Endothelial cell of umbilical vein (primary cell): Measurements from ENCODE around the gene SLC1A4. TPM values are rescaled to one million over a fixed set of nuclear protein-coding genes. Genes with fewer than 3 reads are reported as not detected.
A peak's percentile ranks its signal among the peaks of the same experiment; 100 is the strongest.

Experiments used
- BruUV-seq: library from RNA; stranded (reverse); fragments of 400-500 nt; replicated peaks from 2 replicates; lab custom pipeline; 2021; lab: Mats Ljungman, UMichigan
- CTCF ChIA-PET: fragments of 300-600, 350-600 bp; sonication (Branson Sonifier 250); formaldehyde crosslinking; loops from one replicate; lab custom pipeline; 2021; ENCODE audit warnings: antibody characterized with exemption, inconsistent platforms; lab: Charles Lee
- POLR2A ChIA-PET: fragments of 300-600, 350-600 bp; sonication (Branson Sonifier 250); formaldehyde crosslinking; loops from one replicate; lab custom pipeline; 2021; ENCODE audit warnings: antibody characterized with exemption, inconsistent platforms; lab: Charles Lee
- DNase-seq: peaks from one replicate; pipeline ENCODE4 v3.0.0-alpha.2; 2011; ENCODE audit warnings: low read depth, low spot score
- FAIRE-seq: peaks from 2 replicates; lab custom pipeline; 2011; peaks lifted over from hg19 to GRCh38; lab: Jason Lieb, UNC
- H2AFZ ChIP-seq: 2 replicates; pipeline ENCODE4 v1.6.0; 2012; ENCODE audit warnings: low read depth, low read length, control low read depth, inconsistent platforms
- H3K27ac ChIP-seq: 2 replicates; pipeline ENCODE4 v1.5.1; 2011; ENCODE audit warnings: low read depth, mild to moderate bottlenecking, control low read depth, low read length, moderate library complexity; ENCODE audit not compliant: insufficient read depth
- H3K27me3 ChIP-seq, 2 experiments: 2 replicates each; pipeline versions ENCODE4 v1.6.0 to v1.6.1; 2011; ENCODE audit warnings: low read length in 2 of 2, mixed read lengths in 1 of 2; ENCODE audit not compliant: control insufficient read depth in 2 of 2, insufficient read depth in 2 of 2
- H3K36me3 ChIP-seq, 2 experiments: 2 replicates in 1 of 2; 3 replicates in 1 of 2; pipeline ENCODE4 v1.5.1; 2011; ENCODE audit warnings: low read length in 2 of 2, mild to moderate bottlenecking in 1 of 2, moderate library complexity in 1 of 2; ENCODE audit not compliant: control insufficient read depth in 2 of 2, insufficient read depth in 2 of 2; ENCODE audit errors: extremely low read depth in 1 of 2
- H3K4me1 ChIP-seq: 3 replicates; pipeline ENCODE4 v1.5.1; 2011; ENCODE audit warnings: mild to moderate bottlenecking, low read length; ENCODE audit not compliant: control insufficient read depth, insufficient read depth; ENCODE audit errors: extremely low read depth
- H3K4me2 ChIP-seq: 2 replicates; pipeline ENCODE4 v1.6.1; 2011; ENCODE audit warnings: low read length, control low read depth, mixed read lengths; ENCODE audit not compliant: insufficient read depth
- H3K4me3 ChIP-seq, 3 experiments: fragments of 200-600 bp in 1 of 3; sonication (generic), shearing (Covaris generic) in 1 of 3; replicated peaks in 1 of 3; 2 replicates each; pipeline ENCODE4 v1.5.1; 2011 to 2016; ENCODE audit warnings: control low read depth in 3 of 3, low read length in 3 of 3, mild to moderate bottlenecking in 2 of 3, inconsistent platforms in 1 of 3, low read depth in 1 of 3, moderate library complexity in 1 of 3; ENCODE audit not compliant: insufficient read depth in 1 of 3
- H3K79me2 ChIP-seq: 2 replicates; pipeline ENCODE4 v1.6.0; 2012; ENCODE audit warnings: low read length, inconsistent platforms; ENCODE audit not compliant: control insufficient read depth, insufficient read depth
- H3K9ac ChIP-seq: replicated peaks from 2 replicates; pipeline ENCODE3; 2011; ENCODE audit warnings: low read length, control low read depth; ENCODE audit not compliant: insufficient read depth; ENCODE audit errors: extremely low read depth
- H3K9me1 ChIP-seq: replicated peaks from 3 replicates; pipeline ENCODE4 v1.6.0; 2011; ENCODE audit warnings: mild to moderate bottlenecking, low read length; ENCODE audit not compliant: control insufficient read depth, insufficient read depth; ENCODE audit errors: extremely low read depth
- H3K9me3 ChIP-seq: replicated peaks from 2 replicates; pipeline ENCODE4 v1.5.1; 2012; ENCODE audit warnings: low read length, inconsistent platforms; ENCODE audit not compliant: control insufficient read depth, insufficient read depth
- H4K20me1 ChIP-seq: replicated peaks from 2 replicates; pipeline ENCODE3; 2011; ENCODE audit warnings: mild to moderate bottlenecking, low read length; ENCODE audit not compliant: control insufficient read depth, insufficient read depth; ENCODE audit errors: extremely low read depth
- CTCF ChIP-seq, 2 donors: IDR thresholded peaks; 1 replicate in 1 of 2; 2 replicates in 1 of 2; pipeline ENCODE4 v1.5.1; 2011; ENCODE audit warnings: low read length in 2 of 2, mild to moderate bottlenecking in 2 of 2, moderate library complexity in 2 of 2, control low read depth in 1 of 2, inconsistent platforms in 1 of 2, low read depth in 1 of 2; ENCODE audit not compliant: insufficient read depth in 1 of 2; ENCODE audit errors: extremely low read depth in 1 of 2
- EZH2 ChIP-seq: IDR thresholded peaks from 2 replicates; pipeline ENCODE4 v1.6.1; 2012; ENCODE audit warnings: borderline replicate concordance, low read depth, mild to moderate bottlenecking, moderate library complexity, low read length, inconsistent platforms; ENCODE audit not compliant: severe bottlenecking
- FOS ChIP-seq: IDR thresholded peaks from 2 replicates; pipeline ENCODE4 v1.6.1; 2011; ENCODE audit warnings: mild to moderate bottlenecking, low read length, moderate library complexity, borderline replicate concordance; ENCODE audit not compliant: insufficient read depth
- GATA2 ChIP-seq: IDR thresholded peaks from 2 replicates; pipeline ENCODE4 v1.7.0; 2011; ENCODE audit warnings: low read depth, mild to moderate bottlenecking, moderate library complexity, mixed read lengths, low read length; ENCODE audit not compliant: insufficient read length, insufficient read depth
- JUN ChIP-seq: IDR thresholded peaks from 2 replicates; pipeline ENCODE4 v1.6.1; 2011; ENCODE audit warnings: borderline replicate concordance, low read depth; ENCODE audit not compliant: insufficient read length, insufficient read depth
- MAX ChIP-seq: IDR thresholded peaks from 2 replicates; pipeline ENCODE4 v1.6.1; 2011; ENCODE audit not compliant: insufficient read depth, insufficient read length
- MYC ChIP-seq: IDR thresholded peaks from one replicate; pipeline ENCODE4 v1.6.1; 2011; ENCODE audit warnings: mild to moderate bottlenecking, low read depth, low read length
- POLR2A ChIP-seq: IDR thresholded peaks from 2 replicates; pipeline ENCODE4 v1.6.1; 2012; ENCODE audit warnings: low read depth, mild to moderate bottlenecking, control low read depth, low read length
- POLR2AphosphoS5 ChIP-seq: IDR thresholded peaks from 2 replicates; pipeline ENCODE4 v1.6.1; 2012; ENCODE audit warnings: low read depth, mild to moderate bottlenecking, control low read depth, low read length, moderate library complexity; ENCODE audit not compliant: insufficient read depth
- dilution Hi-C: fragments of 300-500 bp; cut with MboI; formaldehyde crosslinking; loops from one replicate; pipeline ENCODE4 v1.15.0; 2019; ENCODE audit warnings: low sequenced_read_pairs; ENCODE audit not compliant: extremely low pct_ligation_motif_present
- intact Hi-C: fragments of 100-400 bp; cut with micrococcal nuclease; formaldehyde crosslinking; loops from one replicate; pipeline ENCODE4 v1.10.0; 2022
- polyA plus RNA-seq, 4 experiments: library from polyadenylated mRNA; depleted of rRNA in 3 of 4; stranded (reverse) in 3 of 4; unstranded in 1 of 4; fragments of >200 nt; gene quantifications; 2 replicates each; pipeline versions ENCODE4 v1.2.1 to v1.2.3, GENCODE V29; 2011 to 2012; ENCODE audit warnings: missing spikeins in 1 of 4
- total RNA-seq: library from RNA; stranded (reverse); gene quantifications from 2 replicates; pipeline ENCODE4 v1.2.3, GENCODE V29; 2021

SLC1A4 gene
- total and polyA plus RNA-seq, 2 donors (not counting 3 experiments of a cell fraction or from before 2014, with no cell fraction given): 9.9 to 13.9 TPM

GRCh38 chr2:65027616-65028244 lies 38.5 kb downstream of the SLC1A4 start:
- CTCF ChIA-PET: interaction anchor here (1.4 kb wide), 1 partner anchor 110 kb away, joined by 7 read pairs; no protein-coding TSS in a partner anchor
- Histone ChIP-seq H3K4me3 (no peak overlapping the region), H3K4me2 (no peak overlapping the region), H3K9me3 (no peaks in the 10 kb centered on the region), H3K4me1 (peaks cover 3% of the 10 kb centered on the region), H3K9ac (no peak overlapping the region), H3K27me3 (no peaks in the 10 kb centered on the region), H3K27ac (no peak overlapping the region), H4K20me1 (no peaks in the 10 kb centered on the region), H3K79me2 (no peaks in the 10 kb centered on the region), H3K9me1 (no peaks in the 10 kb centered on the region), H3K36me3 (no peaks in the 10 kb centered on the region), H2AFZ (no peak overlapping the region)
- POLR2A ChIA-PET: no interaction called here
- TF ChIP-seq JUN (no peak), FOS (no peak), POLR2A (no peak), EZH2 (no peak), MYC (no peak), GATA2 (no peak), CTCF (IDR thresholded peaks at IDR 0.05; ENCODE audit: extremely low read depth in 1 of 2, insufficient read depth in 1 of 2, low read depth in 1 of 2, low read length in 2 of 2) (no peak), MAX (no peak), POLR2AphosphoS5 (no peak)
- dilution Hi-C loops (no loop called here), intact Hi-C loops (no loop called here)
- no TSS peak for BruUV-seq
- DNase-seq (peak; percentile 24), FAIRE-seq (peak; percentile 12)
